Muscle layer of duodenum (tissue), 2 donors: Measurements from ENCODE around the gene UBE2L6.

Source experiments
- H3K27ac ChIP-seq: one replicate; pipeline ENCODE4 v1.7.0; 2013; ENCODE audit warnings: mild to moderate bottlenecking, low read length
- H3K27me3 ChIP-seq: one replicate; pipeline ENCODE4 v1.7.0; 2013; ENCODE audit warnings: low read depth, mild to moderate bottlenecking, control low read depth, low read length
- H3K36me3 ChIP-seq, 2 donors: one replicate each; pipeline ENCODE4 v1.7.0; 2013; ENCODE audit warnings: low read length in 2 of 2, control low read depth in 1 of 2, mild to moderate bottlenecking in 1 of 2; ENCODE audit not compliant: insufficient read depth in 2 of 2, control insufficient read depth in 1 of 2
- H3K4me1 ChIP-seq, 2 donors: one replicate each; pipeline ENCODE4 v1.7.0; 2013; ENCODE audit warnings: low read length in 2 of 2, mild to moderate bottlenecking in 2 of 2, control low read depth in 1 of 2, moderate library complexity in 1 of 2; ENCODE audit not compliant: insufficient read depth in 2 of 2, control insufficient read depth in 1 of 2
- H3K4me3 ChIP-seq, 2 donors: one replicate each; pipeline ENCODE4 v1.7.0; 2013; ENCODE audit warnings: low read length in 2 of 2, low read depth in 1 of 2, mild to moderate bottlenecking in 1 of 2
- H3K9me3 ChIP-seq, 2 donors: one replicate each; pipeline ENCODE4 v1.7.0; 2013; ENCODE audit warnings: low read length in 2 of 2, control low read depth in 1 of 2, mild to moderate bottlenecking in 1 of 2; ENCODE audit not compliant: control insufficient read depth in 1 of 2
- donor health status: healthy.

UBE2L6 gene

DNA sequence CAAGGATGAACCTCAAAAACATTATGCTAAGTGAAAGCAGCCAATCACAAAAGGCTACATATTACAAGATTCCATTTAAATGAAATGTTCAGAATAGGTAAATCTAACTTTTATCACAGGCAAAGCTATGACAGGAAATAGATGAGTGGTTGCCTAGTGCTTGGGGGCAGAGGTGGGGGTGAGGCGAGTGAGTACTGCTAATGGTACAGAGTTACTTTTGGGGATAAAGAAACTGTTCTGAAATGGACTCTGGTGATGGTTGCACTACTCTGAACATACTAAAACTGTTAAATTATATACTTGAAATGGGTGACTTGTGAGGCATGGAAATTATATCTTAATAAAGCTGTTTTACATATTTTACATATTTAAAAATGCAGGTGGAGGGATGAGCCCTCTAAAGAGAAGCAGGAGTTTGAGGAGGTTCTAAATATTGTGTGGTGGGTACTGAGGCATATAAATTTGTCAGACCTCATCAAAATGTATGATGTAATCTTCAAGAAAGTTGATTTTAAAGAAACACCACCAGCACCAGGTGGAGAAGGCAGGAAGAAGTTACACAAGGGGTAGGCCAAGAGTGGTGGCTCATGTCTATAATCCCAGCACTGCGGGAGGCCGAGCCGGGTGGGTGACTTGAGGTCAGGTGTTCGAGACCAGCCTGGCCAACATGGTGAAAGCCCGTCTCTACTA lies 55.6 kb downstream of the UBE2L6 start:
- peaks cover 0 to 25% of the 10 kb centered on the region in 2 donors for H3K4me1 ChIP-seq
- H3K9me3 ChIP-seq, result no peaks in the 10 kb centered on the region
- no peak overlapping the region for H3K27ac ChIP-seq
- no peak overlapping the region for H3K4me3 ChIP-seq
- H3K36me3 ChIP-seq, result no peaks in the 10 kb centered on the region
- H3K27me3 ChIP-seq, result no peaks in the 10 kb centered on the region

DNA sequence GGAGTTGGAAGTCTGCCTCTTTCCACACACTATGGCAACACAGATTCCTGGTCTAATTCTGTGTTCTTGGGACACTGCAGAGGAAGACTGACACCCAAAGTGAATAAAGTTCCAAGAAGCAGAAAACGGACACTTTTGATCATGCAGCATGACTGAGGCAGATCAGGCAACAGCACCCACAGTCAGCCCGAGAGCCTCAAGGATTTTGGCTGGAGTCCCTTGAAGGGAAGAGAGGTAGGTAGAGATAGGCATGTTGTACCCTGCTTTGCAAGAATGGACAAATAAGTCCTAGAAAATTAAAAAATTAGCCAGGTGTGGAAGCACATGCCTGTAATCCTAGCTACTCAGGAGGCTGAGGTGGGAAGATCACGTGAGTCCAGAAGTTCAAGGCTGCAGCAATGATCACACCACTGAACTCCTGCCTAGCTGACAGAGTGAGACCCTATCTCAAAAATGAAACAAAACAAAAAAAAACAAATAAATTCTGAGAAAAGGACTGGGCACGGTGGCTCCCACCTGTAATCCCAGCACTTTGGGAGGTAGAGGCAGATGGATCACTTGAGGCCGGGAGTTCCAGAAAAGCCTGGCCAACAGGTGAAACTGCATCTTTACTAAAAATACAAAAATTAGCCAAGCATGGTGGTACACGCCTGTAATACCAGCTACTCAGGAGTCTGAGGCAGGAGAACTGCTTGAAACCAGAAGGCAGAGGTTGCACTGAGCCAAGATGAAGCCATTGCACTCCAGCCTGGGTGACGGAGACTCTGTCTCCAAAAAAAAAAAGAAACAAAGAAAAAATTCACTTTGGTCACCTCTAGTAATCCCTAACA lies 58.9 kb downstream of the UBE2L6 start:
- Histone ChIP-seq H3K4me1 (peaks cover 0 to 6% of the 10 kb centered on the region in 2 donors), H3K36me3 (no peaks in the 10 kb centered on the region), H3K9me3 (no peaks in the 10 kb centered on the region), H3K4me3 (no peak overlapping the region), H3K27ac (no peak overlapping the region), H3K27me3 (no peaks in the 10 kb centered on the region)

DNA sequence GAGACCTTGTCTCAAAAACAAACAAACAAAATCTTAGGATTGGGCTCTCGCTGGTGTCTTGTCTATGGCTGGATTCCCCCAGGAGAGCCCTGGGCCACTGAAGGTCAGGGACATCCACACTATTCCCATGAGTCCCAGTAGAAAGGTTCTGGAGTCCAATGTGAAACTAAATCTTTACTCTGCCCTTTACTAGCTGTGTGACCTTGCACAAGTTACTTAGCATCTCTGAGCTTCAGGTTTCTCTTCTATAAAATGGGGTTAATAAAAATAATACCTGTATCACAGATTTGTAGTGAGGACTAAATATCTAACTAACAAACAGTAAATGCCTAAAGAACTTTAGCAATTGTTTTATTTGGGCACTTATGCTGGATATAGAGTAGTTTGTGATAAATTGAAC lies 61.0 kb downstream of the UBE2L6 start:
- H3K9me3 ChIP-seq, result no peaks in the 10 kb centered on the region
- H3K27ac ChIP-seq, result no peak overlapping the region
- no peaks in the 10 kb centered on the region for H3K4me1 ChIP-seq
- no peaks in the 10 kb centered on the region for H3K27me3 ChIP-seq
- no peaks in the 10 kb centered on the region for H3K36me3 ChIP-seq
- no peak overlapping the region for H3K4me3 ChIP-seq

DNA sequence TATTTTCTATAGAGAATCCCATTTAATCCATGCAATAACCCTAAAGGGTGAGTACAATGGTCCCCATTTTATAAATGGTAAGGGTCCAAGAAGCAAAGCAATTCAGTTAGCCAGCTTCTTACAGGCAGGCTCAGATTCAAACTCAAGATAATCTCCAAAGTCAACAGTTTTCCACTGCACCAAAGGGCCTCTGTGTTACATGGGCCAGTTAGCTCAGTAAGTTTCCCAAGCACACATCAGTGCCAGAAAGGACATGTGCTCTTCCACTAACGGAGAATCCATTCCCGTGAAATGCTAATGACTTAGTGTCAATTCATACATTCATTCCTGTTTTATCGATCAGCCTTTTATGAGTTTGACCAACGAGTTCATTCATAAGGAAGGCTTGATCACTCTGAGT lies 63.0 kb downstream of the UBE2L6 start:
- H3K36me3 ChIP-seq, result no peaks in the 10 kb centered on the region
- no peaks in the 10 kb centered on the region for H3K9me3 ChIP-seq
- H3K4me3 ChIP-seq, result no peak overlapping the region
- no peak overlapping the region for H3K27ac ChIP-seq
- H3K4me1 ChIP-seq, result peaks cover 0 to under 1% of the 10 kb centered on the region in 2 donors
- no peaks in the 10 kb centered on the region for H3K27me3 ChIP-seq

DNA sequence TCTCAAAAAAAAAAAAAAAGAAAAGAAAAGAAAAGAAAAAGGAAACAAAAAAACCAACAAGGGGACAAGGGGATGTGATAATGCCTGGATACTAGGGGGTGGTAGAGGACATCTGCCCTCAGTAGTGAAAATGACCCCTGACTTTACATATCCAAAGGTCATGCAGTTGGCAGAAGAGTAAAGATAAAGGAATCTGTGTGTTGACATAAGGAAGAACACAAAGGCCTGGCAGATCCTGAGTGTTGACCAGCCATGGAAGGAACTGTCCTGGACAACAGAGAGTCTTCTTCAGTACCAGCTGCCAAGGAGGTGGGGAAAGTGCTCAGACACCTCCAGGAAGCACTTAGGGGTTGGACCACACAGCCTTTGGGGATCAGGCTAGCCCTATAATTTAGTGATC lies 64.6 kb downstream of the UBE2L6 start:
- no peak overlapping the region for H3K27ac ChIP-seq
- peaks cover 3 to 7% of the 10 kb centered on the region in 2 donors for H3K4me1 ChIP-seq
- H3K36me3 ChIP-seq, result no peaks in the 10 kb centered on the region
- no peak overlapping the region for H3K4me3 ChIP-seq
- no peaks in the 10 kb centered on the region for H3K9me3 ChIP-seq
- H3K27me3 ChIP-seq, result no peaks in the 10 kb centered on the region

DNA sequence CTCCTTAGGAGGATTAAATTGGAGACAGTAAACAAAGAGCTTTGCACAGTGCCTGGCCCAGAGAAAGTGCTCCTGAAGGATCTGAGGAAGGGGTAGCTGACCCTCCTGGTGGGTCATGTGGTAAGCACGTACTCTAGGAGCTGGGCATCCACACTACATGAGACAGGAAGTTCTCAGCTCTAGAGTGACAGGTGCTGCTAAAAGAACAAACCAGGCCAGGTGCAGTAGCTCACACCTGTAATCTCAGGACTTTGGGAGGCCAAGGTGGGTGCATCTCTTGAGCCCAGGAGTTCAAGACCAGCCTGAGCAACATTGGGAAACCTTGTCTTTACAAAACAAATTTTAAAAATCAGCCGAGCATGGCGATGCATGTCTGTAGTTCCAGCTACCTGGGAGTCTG lies 65.1 kb downstream of the UBE2L6 start:
- no peaks in the 10 kb centered on the region for H3K27me3 ChIP-seq
- no peaks in the 10 kb centered on the region for H3K36me3 ChIP-seq
- H3K27ac ChIP-seq, result no peak overlapping the region
- peaks cover 3 to 7% of the 10 kb centered on the region in 2 donors for H3K4me1 ChIP-seq
- H3K9me3 ChIP-seq, result no peaks in the 10 kb centered on the region
- no peak overlapping the region for H3K4me3 ChIP-seq

DNA sequence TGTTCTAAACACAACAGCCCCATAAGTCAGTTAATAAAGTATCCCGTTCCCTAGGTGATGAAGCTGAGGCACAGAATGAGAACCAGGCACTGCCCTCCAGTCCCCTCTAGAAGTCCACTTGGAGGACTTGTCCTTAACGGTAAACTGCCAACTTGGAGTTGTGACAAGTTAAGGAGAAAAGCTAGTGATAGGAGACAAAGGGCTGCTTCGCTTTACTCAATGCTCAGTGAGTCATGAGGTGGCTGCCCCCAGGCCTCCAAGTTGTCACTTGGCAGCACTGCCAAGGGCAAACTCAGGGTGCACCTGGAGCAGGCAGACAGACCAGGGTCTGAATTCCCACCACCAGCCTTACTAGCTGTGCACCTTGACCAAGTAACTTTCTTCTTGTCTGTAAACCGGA lies 65.5 kb downstream of the UBE2L6 start:
- Histone ChIP-seq H3K4me1 (peaks cover 3 to 7% of the 10 kb centered on the region in 2 donors), H3K27ac (no peak overlapping the region), H3K27me3 (no peaks in the 10 kb centered on the region)

More for the DNA sequence above, 65.5 kb downstream of the UBE2L6 start:
- no peaks in the 10 kb centered on the region for H3K36me3 ChIP-seq
- H3K4me3 ChIP-seq, result no peak overlapping the region
- H3K9me3 ChIP-seq, result no peaks in the 10 kb centered on the region
